ENCODE measurements around the gene VPS13D. TPM values are rescaled to one million over a fixed set of nuclear protein-coding genes. Genes with fewer than 3 reads are reported as not detected.

Gene VPS13D
- total RNA-seq, 6 experiments from 2014 or later, result 18.8 to 29.5 (median 21.5) TPM

- Mint-ChIP-seq H3K9me3 (no peaks in the 10 kb centered on the region), H3K4me1 (ENCODE audit: low read depth) (no peaks in the 10 kb centered on the region), H3K27me3 (ENCODE audit: insufficient read depth) (no peaks in the 10 kb centered on the region; the same call in 1 of the 2 replicates), H3K27ac (no peak overlapping the region), H3K4me3 (no peak overlapping the region), H3K36me3 (ENCODE audit: low read depth) (peaks cover 39% of the 10 kb centered on the region)
- no peak for DNase-seq
- TF ChIP-seq CTCF (IDR thresholded peaks at IDR 0.05), result no peak
Measured at GRCh38 chr1:12359359-12360133, 129.7 kb downstream of the VPS13D start.

- no peaks in the 10 kb centered on the region for H3K4me1 Mint-ChIP-seq (ENCODE audit: low read depth)
- H3K9me3 Mint-ChIP-seq, result no peaks in the 10 kb centered on the region
- no peak for DNase-seq
- H3K36me3 Mint-ChIP-seq (ENCODE audit: low read depth), result peaks cover 15% of the 10 kb centered on the region
- no peak overlapping the region for H3K4me3 Mint-ChIP-seq
- no peak for TF ChIP-seq CTCF (IDR thresholded peaks at IDR 0.05)
- H3K27me3 Mint-ChIP-seq (ENCODE audit: insufficient read depth), result no peaks in the 10 kb centered on the region
- H3K27ac Mint-ChIP-seq, result no peak overlapping the region
Measured at GRCh38 chr1:12368646-12369045, 138.8 kb downstream of the VPS13D start.

- H3K4me1 Mint-ChIP-seq (ENCODE audit: low read depth), result no peaks in the 10 kb centered on the region
- no peak overlapping the region for H3K4me3 Mint-ChIP-seq
- peaks cover 13% of the 10 kb centered on the region for H3K36me3 Mint-ChIP-seq (ENCODE audit: low read depth)
- H3K27ac Mint-ChIP-seq, result no peak overlapping the region
- TF ChIP-seq CTCF (IDR thresholded peaks at IDR 0.05), result no peak
- H3K27me3 Mint-ChIP-seq (ENCODE audit: insufficient read depth), result no peaks in the 10 kb centered on the region; the same call in 1 of the 2 replicates
- no peaks in the 10 kb centered on the region for H3K9me3 Mint-ChIP-seq
- DNase-seq, result no peak
Measured at GRCh38 chr1:12369258-12369657, 139.4 kb downstream of the VPS13D start.

- no peak overlapping the region for H3K27ac Mint-ChIP-seq
- no peaks in the 10 kb centered on the region; the same call in 1 of the 2 replicates for H3K27me3 Mint-ChIP-seq (ENCODE audit: insufficient read depth)
- no peak for TF ChIP-seq CTCF (IDR thresholded peaks at IDR 0.05)
- H3K9me3 Mint-ChIP-seq, result no peaks in the 10 kb centered on the region
- no peak for DNase-seq
- no peak overlapping the region for H3K4me3 Mint-ChIP-seq
- no peaks in the 10 kb centered on the region for H3K4me1 Mint-ChIP-seq (ENCODE audit: low read depth)
- H3K36me3 Mint-ChIP-seq (ENCODE audit: low read depth), result peaks cover 10% of the 10 kb centered on the region
Measured at GRCh38 chr1:12370333-12370975, 140.6 kb downstream of the VPS13D start.

- H3K4me1 Mint-ChIP-seq (ENCODE audit: low read depth), result no peaks in the 10 kb centered on the region
- DNase-seq, result no peak
- H3K27ac Mint-ChIP-seq, result no peak overlapping the region
- no peaks in the 10 kb centered on the region; the same call in 1 of the 2 replicates for H3K27me3 Mint-ChIP-seq (ENCODE audit: insufficient read depth)
- no peaks in the 10 kb centered on the region for H3K9me3 Mint-ChIP-seq
- TF ChIP-seq CTCF (IDR thresholded peaks at IDR 0.05), result no peak
- peaks cover 10% of the 10 kb centered on the region for H3K36me3 Mint-ChIP-seq (ENCODE audit: low read depth)
- no peak overlapping the region for H3K4me3 Mint-ChIP-seq
Measured at GRCh38 chr1:12371053-12371452, 141.2 kb downstream of the VPS13D start.
